HG02938 (cell line): ENCODE measurements around the gene FANCD2.
"Not testable (repeated sequence)": the region's sequence is repeated elsewhere in the genome, so short reads cannot be mapped to it uniquely, and the experiment has no call there.

ENCODE experiments used
- ATAC-seq: cut with Tn5 transposase; IDR thresholded peaks from one replicate; pipeline ENCODE4 v1.9.1; 2021; ENCODE audit warnings: mild to moderate bottlenecking, moderate library complexity; ENCODE audit not compliant: unreplicated experiment

The FANCD2 gene

DNA sequence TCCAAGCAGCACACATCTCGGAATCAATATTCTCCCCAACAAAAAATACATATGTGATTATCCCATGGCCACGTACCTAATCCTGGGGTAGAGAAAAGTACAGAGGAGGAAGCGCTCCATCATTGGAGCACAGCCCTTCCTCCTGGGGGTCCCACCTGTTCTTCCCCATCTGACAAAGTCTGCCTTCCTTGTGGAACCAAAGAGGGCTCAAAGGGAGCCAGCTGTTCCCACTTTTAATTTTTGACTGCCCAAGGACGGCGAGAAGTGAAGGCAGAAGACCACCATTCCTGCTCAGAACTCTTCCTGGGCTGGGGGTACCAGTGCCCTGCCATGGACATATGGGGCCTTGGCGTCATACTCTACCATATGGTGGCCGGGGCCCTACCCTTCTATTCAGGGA is 14.1 kb upstream of the FANCD2 start:
- no peak for ATAC-seq

GRCh38 chr3:10015461-10015904 is 10.8 kb upstream of the FANCD2 start:
- no peak for ATAC-seq

DNA sequence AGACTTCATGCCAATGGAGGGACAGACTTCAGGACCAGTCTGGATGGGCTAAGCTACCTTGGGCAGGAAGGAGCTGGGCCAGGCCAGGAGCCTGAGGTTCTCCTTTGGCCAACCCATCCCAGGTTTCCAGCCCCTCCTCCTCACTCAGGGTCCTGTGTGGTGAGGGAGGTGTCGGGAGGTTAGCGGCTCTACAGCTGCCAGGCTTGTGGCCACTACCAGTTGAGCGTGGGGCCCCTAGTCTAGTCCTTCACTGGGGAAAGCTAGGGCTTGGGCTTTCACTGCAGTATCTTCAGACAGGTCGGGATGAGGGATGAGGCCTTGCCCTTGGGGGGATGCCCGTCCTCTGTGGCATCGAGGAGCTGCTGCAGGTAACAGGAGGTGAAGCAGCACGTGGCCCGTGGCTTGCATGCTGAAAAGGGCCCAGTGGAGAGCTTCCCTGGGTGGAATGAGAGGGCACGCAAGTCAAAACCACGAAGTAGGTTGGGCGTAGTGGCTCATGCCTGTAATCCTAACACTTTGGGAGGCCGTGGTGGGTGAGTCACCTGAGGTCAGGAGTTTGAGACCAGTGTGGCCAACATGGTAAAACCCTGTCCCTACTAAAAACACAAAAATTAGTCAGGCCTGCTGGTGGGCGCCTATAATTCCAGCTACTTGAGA is 8.5 kb upstream of the FANCD2 start:
- ATAC-seq, result no peak

- not testable (repeated sequence) for ATAC-seq
Observed at GRCh38 chr3:10018806-10019205, 7.4 kb upstream of the FANCD2 start.

GRCh38 chr3:10019326-10019725 is 6.9 kb upstream of the FANCD2 start:
- no peak for ATAC-seq

DNA sequence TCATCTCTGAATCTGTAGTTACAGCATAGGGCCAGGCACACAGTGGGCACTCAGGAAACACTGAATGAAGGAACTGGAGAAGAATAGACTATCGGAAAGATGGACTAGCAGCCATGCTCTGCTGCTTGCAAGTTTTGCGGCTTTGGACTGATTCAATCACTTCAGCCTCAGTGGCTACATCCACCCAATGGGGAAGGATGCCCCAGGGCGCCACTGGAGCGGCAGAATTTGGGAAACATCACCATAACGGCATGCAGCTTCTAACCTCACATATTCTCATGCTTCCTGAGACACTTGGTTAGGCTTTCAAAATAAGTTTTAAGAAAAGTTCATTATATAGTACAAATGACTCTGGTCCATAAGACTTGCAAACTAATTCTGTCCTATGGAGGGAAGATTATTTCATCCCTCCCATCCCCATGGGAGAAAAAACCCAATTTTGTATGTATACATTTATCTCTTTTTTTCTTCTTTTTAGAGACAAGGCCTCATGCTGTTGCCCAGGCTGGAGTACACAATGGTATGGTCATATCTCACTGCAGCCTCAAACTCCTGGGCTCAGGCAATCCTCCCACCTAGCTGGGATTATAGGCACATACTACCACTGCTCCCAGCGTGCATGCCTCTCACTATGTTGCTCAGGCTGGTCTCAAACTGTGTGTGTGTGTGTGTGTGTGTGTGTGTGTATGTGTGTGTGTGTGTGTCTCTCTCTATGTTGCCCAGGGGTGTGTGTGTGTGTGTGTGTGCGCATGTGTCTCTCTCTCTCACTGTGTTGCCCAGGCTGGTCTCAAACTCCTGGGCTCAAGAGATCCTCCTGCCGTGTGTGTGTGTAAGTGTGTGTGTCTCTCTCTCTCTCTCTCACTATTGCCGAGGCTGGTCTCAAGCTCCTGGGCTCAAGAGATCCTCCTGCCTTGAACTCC is 4.1 kb upstream of the FANCD2 start:
- no peak for ATAC-seq

DNA sequence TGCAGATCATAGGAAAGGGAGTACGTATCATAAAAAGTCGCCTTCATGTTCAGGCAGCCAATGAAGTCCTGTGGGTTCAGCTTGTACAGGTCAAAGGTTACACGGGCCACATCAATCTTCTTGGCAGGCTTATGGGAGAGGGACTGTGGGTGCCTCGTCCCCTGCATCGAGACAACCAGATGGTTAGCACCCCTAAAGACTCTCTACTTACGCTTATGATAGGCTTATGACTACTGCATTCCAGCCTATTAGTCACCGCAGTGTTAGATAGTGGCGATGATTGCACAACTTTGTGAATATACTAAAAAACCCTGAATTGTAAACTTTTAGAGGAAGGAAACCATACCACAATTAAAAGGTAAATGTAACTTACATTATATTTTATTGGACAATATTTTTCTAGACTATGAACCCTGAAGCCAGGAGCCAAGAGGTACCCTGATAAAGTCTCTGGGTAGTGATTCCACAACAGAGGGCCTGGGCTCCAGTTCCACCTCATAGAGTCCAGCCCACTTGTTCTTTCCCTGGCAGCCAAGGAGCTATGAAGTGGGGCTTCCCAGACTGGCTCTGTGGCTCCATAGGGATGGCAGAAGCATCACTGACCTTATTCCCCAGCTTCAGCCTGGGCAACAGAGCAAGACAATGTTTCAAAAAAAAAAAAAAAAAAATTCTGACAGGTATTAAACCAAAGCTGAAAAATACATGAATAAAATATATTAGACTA is 2.5 kb upstream of the FANCD2 start:
- no peak for ATAC-seq

GRCh38 chr3:10025205-10026083 is 793 bp upstream of the FANCD2 start:
- ATAC-seq, result no peak

DNA sequence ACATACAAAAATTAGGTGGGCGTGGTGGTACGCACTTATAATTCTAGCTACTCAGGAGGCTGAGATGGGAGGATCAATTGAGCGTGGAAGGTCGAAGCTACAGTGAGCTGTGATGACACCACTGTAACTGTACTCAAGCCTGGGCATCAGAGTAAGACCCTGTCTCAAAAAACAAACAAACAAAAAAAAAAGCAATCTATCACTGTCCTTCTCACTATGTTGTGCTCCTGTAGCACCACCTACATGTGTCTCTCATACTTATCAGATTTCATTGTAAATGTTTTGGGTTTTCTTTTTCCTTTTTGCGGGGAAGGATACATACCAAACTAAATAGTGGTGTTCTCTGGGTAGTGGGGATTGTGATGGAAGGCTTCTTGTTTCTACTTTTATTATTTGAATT is 14.8 kb downstream of the FANCD2 start:
- no peak for ATAC-seq

DNA sequence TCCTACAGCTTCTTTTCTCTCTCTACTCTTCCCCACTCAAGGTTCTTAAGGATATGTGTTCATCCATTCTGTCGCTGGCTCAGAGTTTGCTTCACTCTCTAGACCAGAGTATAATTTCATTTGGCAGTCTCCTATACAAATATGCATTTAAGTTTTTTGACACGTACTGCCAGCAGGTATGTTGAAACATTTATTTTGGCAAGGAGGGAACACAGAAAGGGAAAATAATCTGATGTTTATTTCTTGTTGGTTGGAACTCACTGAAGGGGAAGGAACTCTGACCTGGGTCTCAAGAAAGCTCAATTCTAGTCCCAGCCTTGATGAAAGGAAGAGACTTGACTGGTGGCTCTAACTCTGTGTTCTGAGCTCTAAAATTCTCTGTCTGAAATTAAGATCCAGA is 21.6 kb downstream of the FANCD2 start:
- ATAC-seq, result no peak

DNA sequence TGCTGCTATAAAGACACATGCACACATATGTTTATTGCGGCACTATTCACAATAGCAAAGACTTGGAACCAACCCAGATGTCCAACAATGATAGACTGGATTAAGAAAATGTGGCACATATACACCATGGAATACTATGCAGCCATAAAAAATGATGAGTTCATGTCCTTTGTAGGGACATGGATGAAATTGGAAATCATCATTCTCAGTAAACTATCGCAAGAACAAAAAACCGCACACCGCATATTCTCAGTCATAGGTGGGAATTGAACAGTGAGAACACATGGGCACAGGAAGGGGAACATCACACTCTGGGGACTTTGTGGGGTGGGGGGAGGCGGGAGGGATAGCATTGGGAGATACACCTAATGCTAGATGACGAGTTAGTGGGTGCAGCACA is 26.8 kb downstream of the FANCD2 start:
- not testable (repeated sequence) for ATAC-seq

- ATAC-seq, result no peak
Observed at GRCh38 chr3:10055097-10055496, 28.9 kb downstream of the FANCD2 start.

GRCh38 chr3:10070077-10070476 is 43.8 kb downstream of the FANCD2 start:
- not testable (repeated sequence) for ATAC-seq

DNA sequence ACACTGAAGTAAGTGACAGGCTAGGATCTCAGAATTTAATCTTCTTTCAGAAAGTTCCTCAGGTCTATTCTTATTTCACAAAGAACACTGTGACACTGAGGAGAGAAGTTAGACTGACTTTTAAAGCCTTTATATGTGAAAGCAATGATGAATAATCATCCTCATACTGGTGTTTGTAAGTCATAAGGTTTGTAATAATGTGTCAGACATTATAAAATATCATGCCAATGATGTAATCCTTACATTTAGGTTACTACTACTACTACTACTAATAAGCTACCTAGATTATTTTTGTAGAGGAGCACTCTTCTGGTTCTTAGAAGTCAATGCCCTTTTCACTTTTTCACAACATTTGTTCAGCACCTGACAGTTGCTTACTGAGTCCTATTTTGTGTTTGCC is 48.4 kb downstream of the FANCD2 start:
- no peak for ATAC-seq

DNA sequence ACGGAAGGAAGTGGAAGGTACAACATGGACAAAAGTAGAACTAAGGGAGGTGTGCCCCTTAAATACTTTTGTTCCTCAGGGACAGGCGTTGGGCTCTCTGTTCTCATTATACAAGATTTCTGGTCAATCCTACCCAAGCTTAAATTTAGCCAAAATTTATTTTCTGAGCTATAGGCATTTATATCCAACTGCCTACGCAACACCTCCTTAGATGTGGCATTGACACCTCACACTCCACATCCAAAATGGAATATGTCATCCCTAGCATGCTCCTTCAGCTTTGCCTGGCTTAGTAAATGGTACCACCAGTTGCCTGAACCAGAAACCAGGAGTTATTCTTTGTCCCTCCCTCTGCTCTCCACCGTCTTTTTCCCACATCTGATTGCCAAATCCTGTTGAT is 55.6 kb downstream of the FANCD2 start:
- ATAC-seq, result no peak

DNA sequence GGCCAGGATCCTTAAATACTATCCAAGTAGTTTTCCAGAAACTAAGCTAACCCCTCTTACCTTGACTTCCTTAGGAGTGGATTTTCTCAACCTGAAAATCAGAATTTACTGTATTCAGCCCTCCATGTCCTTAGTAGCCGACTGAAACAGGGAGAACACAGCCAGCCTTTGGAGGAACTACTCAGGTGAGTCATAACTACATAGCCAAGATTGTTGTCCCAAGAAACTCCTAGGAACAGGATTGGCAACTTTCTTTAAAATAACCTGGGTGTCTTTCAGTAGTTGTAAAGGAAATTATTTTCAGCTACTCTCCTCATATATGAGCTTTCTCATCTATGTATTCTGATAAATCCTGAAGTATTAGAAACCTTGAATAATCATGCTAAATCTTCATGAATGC is 59.5 kb downstream of the FANCD2 start:
- ATAC-seq, result no peak

- no peak for ATAC-seq
Observed at GRCh38 chr3:10088256-10088655, 62.0 kb downstream of the FANCD2 start.

DNA sequence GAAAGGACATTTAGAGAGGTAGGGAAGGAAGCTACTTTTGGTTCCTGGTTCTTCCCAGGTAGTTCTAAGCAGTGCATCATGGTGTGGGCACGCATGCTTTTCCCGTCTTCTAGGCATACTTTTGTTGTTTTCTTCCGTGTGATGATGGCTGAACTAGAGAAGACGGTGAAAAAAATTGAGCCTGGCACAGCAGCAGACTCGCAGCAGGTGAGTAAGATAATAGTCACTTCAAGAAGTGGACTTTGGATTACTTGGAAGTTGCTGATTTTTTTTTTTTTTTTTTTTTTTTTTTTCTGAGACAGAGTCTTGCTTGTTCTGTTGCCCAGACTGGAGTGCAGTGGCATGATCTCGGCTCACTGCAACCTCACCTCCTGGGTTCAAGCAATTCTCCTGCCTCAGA is 63.9 kb downstream of the FANCD2 start:
- no peak for ATAC-seq

DNA sequence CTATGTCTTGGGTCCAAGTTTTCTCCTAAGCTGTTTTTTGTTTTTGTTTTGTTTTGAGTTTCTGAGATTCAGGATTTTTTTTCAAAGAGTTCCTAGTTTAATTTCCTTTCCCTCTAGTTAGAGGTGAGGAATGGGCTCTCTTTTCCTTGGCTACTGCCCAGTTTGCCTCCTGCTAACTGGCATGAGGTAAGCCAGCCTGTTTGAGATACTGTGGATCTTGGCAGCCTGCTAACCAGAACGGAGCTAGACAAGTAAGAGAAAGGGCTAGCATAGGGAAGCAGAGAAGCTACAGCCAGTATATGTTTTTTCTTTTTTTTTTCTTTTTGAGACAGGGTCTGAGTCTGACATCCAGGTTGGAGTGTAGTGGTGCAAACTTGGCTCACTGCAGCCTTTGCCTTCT is 64.5 kb downstream of the FANCD2 start:
- ATAC-seq, result not testable (repeated sequence)

DNA sequence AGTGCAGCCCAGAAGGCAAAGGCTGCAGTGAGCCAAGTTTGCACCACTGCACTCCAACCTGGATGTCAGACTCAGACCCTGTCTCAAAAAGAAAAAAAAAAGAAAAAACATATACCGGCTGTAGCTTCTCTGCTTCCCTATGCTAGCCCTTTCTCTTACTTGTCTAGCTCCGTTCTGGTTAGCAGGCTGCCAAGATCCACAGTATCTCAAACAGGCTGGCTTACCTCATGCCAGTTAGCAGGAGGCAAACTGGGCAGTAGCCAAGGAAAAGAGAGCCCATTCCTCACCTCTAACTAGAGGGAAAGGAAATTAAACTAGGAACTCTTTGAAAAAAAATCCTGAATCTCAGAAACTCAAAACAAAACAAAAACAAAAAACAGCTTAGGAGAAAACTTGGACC is 65.2 kb downstream of the FANCD2 start:
- ATAC-seq, result not testable (repeated sequence)

DNA sequence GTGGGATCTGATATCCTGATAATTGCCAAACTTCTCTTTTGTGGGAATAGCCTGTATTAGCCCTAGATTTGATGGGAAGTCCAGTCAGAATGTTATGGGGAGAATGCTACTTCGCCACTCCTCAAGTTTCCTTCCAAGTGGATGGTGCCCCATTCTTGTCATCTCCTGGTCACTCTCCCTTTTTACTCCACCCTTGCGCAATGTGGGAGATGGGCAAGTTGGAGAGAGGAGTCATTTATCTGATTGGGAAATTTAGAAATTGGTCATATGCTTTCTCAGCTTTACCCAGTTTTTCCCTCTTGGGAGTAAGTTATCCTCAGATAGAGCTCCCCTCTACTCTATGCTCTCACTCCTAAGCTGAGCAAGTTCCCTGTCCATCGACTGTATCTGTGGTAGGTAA is 67.4 kb downstream of the FANCD2 start:
- no peak for ATAC-seq
